ENCODE measurements around the gene KDM8.

Gene KDM8

GRCh38 chr16:27217256-27217655 is 13.9 kb downstream of the KDM8 start:
- DNase-seq = no peak

DNA sequence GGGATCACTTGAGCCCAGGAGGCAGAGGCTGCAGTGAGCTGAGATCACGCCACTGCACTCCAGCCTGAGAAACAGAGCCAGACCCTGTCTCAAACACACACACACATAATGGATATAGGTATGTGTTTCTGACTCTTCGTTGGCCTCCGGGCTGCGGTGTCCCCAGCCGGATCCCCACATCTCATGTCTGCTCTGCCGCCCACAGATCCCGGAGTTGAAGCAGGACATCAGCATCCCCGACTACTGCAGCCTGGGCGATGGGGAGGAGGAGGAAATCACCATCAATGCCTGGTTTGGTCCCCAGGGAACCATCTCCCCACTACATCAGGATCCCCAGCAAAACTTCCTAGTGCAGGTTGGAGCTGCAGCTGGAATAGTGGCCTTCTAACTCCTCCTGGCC is 15.4 kb downstream of the KDM8 start:
- no peak for DNase-seq

GRCh38 chr16:27219161-27219560 is 15.8 kb downstream of the KDM8 start:
- no peak for DNase-seq

- DNase-seq = no peak
Measured at GRCh38 chr16:27220120-27220519, 16.8 kb downstream of the KDM8 start.

- DNase-seq = no peak
Measured at GRCh38 chr16:27220527-27220926, 17.2 kb downstream of the KDM8 start.

GRCh38 chr16:27220991-27221390 is 17.7 kb downstream of the KDM8 start:
- DNase-seq = no peak

DNA sequence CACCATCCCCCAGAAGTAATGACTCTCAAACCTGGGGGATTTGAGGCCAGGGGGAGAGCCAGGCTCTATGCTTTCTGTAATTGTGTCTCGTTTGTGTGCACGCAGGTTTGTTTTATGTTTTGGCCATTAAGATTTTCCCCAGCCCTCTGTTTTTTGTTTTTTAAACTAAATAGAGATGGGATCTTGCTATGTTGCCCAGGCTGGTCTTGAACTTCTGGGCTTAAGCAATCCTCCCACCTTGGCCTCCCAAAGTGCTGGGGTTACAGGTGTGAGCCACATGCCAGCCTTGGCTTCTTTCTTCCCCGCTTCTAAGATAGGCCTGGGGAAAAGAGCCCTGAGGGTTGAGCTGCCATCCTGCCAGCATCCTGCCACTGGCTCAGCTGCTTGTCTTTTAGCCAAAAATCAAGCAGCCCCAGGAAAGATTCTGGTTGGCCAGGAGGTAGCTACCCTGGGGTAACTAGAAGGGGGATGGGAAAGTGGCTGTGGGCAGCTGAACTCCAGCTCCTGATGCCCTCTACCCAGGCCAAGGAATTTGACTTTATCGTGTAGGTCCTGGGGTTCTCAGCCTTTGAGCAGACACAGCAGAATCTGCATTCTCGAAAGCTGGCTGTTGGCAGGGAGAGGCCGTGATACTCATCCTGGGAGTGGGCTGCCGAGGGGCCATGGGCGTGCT is 18.4 kb downstream of the KDM8 start:
- DNase-seq = no peak

- no peak for DNase-seq
Measured at GRCh38 chr16:27222249-27223225, 19.2 kb downstream of the KDM8 start.

GRCh38 chr16:27223226-27223610 is 19.9 kb downstream of the KDM8 start:
- no peak for DNase-seq

- no peak for DNase-seq
Measured at GRCh38 chr16:27223701-27224100, 20.4 kb downstream of the KDM8 start.

DNA sequence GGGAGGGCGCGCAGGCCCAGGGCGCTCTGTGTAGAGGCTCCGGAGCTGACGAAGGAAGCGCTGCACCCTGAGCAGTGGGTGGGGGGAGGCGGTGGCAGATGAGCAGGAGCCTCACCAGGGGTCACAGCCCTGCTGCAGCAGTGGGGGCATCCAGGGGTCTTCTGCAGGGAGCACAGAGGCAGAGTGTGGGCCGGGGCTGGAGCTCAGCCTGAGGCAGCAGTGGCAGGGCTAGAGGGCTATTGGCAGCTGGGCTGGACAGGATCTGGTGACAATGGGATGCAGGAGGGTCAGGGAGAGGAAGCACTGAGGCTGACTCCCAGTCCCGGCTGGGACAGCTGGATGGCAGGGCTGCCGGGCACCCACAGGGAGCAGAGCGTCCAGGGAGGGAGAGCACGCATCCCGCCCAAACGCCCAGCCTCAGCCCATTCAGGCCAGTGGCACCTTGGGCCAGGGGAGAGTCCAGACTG is 21.0 kb downstream of the KDM8 start:
- DNase-seq = no peak

- no peak for DNase-seq
Measured at GRCh38 chr16:27224741-27225300, 21.5 kb downstream of the KDM8 start.

DNA sequence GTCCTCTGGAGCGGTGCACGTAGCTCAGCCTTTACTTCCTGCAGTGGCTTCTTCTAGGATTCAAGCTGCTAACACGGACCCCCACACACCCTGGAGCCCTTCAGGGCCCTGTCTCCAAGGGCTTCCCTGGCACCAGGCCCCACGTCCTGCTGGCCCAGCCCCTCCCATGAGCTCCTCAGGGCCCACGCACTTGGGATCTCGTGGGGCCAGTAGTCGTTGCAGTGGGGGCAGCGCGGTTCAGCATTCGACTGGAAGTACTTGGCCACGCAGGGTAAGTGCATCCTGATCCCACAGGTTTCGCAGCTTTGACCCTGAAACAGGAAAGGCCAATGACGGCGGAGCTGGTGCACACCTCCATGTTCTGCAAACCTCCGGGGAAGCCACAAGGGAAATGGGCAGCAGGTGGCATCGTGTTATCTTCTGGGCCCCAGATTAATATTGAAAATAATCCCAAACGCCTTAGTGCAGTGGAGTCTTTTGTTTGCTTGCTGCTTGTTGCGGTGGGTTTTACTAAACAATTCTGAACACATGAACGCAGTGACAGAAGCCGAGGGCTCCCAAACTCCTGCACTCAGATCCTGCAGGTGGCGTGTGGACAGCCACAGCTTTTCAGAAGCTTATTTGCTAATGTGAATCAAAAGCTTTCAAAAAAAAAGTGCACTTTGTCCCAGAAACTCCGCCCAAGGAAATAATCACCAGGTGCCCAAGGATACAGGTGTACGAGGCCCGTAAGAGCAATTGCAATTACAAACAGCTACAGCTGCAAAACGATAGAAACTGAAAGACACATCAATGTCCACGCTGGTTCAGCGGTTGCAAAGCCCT is 22.4 kb downstream of the KDM8 start:
- no peak for DNase-seq

DNA sequence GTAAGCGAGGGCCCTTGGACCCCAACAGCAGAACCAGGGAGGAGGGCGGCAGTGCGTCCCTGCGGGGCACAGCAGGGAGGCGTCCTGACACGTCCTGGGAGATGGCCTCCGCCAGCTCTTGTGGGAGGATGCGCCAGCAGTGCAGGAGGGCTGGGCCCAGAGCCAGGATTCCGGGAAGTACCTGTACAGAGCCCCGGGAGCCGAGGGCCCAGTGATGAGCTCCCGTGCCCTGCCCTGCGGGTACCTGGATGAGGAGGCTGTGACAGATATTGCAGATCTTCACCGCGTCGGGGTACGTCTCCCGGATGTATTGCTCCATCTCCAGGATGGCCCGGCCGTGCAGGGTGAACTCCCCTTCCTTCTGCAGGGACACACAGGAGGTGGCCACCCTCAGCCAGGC is 23.1 kb downstream of the KDM8 start:
- DNase-seq = no peak

DNA sequence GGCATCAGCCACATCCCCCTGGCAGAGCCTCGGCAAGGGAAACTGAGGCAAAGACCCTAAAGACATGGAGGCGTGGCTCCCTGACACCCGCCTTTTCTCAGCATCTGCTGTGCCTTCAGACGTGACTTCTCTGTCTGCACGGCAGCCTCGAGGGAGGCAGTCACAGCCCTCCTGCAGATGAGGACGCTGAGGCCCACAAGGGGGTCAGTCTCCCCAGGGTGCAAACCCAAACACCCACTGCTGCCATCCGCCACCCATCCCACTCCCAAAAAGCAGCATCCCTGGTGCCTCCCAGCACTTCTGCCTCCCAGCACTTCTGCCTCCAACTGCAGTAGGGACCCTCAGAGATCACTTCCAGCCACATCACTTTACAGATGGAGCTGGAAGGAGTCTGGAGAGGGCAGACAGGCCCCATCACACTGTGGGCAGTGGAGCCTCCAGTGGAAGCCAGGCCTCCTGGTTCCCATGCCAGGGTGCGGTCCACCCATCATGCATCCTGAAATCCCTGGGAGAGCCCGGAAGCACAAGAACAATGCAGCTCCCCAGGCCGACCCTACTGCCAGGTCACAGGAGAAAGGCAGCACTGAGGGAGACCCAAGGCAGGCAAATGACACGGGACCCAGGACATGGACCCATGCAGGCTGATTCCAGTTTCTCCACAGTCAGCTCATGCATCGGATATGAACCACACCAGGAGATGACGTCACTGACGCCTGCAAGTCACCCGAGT is 23.8 kb downstream of the KDM8 start:
- no peak for DNase-seq

- no peak for DNase-seq
Measured at GRCh38 chr16:27228045-27228444, 24.7 kb downstream of the KDM8 start.

DNA sequence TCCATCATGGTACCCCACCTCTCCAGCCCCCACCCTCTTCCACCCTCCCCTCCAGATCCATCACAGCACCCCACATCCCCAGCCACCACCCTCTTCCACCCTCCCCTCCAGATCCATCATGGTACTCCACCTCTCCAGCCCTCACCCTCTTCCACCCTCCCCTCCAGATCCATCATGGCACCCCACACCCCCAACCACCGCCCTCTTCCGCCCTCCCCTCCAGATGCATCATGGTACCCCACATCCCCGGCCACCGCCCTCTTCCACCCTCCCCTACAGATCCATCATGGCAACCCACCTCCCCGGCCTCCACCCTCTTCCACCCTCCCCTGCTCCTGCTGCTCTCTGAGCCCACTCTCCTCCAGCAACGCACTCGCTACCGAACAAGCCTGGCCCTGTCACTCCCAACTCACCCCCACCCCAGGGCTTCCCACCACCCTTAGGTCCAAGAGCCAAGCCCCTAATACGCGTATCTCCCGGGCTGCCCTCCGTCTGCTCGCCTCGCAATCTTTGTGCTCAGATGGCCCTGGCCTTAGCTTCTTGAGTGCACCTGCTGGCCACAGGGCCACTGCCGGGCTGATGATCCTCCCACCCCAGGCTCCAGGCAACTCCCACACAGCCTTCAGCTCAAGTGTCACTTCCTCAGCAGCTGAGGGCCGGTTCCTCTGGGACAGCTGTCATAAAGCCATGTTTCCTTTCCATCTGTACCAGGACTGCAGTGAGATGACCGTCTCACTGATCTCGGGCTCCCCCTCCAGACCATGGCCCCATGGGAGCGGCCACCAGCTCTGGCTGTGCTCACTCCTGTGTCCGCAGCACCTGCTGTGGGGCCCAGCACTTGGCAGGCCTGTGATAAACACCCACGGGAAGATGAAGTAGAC is 25.5 kb downstream of the KDM8 start:
- DNase-seq = no peak

GRCh38 chr16:27229891-27230470 is 26.7 kb downstream of the KDM8 start:
- DNase-seq = no peak

DNA sequence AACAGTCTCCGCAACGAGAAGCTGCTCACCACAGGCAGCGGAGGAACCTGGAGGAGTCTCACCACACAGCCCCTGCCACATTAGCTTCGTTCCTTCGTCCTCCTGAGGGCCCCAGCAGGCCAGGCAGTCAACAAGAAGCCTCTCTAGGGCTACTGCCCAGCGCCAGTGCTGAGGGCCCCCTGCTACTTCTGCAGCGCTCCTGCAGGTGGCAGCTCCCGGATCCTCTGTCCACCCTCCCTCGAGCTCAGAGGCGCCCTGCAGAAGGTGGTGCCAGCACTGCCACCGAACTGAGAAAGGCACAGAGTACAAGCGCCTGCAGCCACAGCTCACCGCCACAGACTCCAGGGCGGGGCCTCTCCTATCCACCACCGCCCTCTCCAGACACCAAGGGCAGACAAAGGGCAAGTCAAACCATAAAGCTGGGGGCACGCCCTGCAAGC is 27.3 kb downstream of the KDM8 start:
- peak; percentile 71 for DNase-seq

- no peak for DNase-seq
Measured at GRCh38 chr16:27231692-27232060, 28.4 kb downstream of the KDM8 start.

All from activated CD8-positive, alpha-beta memory T cell treated with anti-CD3 and anti-CD28 coated beads, Interleukin-2, amount 50 U/mL, for 4 hours (primary cell).